AG08395 (cell line): ENCODE measurements around the gene CALR3.

ENCODE experiments used
- DNase-seq: peaks from one replicate; pipeline ENCODE4 v3.0.0; 2012; ENCODE audit warnings: mixed read lengths, low spot score

Gene CALR3

GRCh38 chr19:16429066-16429758, 66.8 kb downstream of the CALR3 start:
- no peak for DNase-seq
